ENCODE results near the gene PAPPA2. TPM values are rescaled to one million over a fixed set of nuclear protein-coding genes. Genes with fewer than 3 reads are reported as not detected.

PAPPA2 gene
- total and polyA plus RNA-seq, 2 donors from 2014 or later: 4.9 to 93.5 TPM

DNA sequence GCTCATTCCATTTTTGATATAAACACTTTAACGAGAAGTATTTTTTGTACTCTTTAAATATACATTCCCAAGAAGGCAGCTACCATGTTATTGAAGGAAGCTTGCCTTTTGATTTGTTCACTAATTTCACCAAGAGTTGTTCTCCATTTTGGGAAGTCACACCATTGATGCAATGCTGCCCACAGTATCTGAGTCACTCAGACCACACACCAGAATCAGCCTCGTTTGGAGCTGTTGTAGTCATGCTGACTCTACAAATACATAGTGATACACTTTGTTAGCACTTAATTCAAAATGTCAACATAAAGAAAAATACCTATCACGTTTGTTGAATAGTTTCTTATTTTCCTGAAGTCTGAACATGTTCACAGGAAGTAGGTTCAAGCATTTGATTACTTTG lies 78.7 kb downstream of the PAPPA2 start:
- H3K4me3 ChIP-seq (ENCODE audit: low read length in 3 of 3): no peak overlapping the region
- H3K9me3 ChIP-seq (ENCODE audit: control insufficient read depth in 2 of 3, insufficient read depth in 1 of 3, low read length in 3 of 3): no peaks in the 10 kb centered on the region
- intact Hi-C loops (cut with DNase I): no loop called here
- no peak overlapping the region for H3K27ac ChIP-seq (ENCODE audit: low read depth in 2 of 2, low read length in 2 of 2)
- no peaks in the 10 kb centered on the region for H3K27me3 ChIP-seq (ENCODE audit: control insufficient read depth, insufficient read depth, low read length)
- no peak for FAIRE-seq
- H3K9ac ChIP-seq (ENCODE audit: low read length in 3 of 3): no peak overlapping the region
- no peak for DNase-seq
- no peak for TF ChIP-seq CTCF (IDR thresholded peaks at IDR 0.05; ENCODE audit: borderline replicate concordance, extremely low read depth, insufficient read depth)
- no peaks in the 10 kb centered on the region for H3K4me1 ChIP-seq (ENCODE audit: control insufficient read depth in 2 of 3, insufficient read depth in 2 of 3, low read depth in 1 of 3, low read length in 3 of 3)
- H3K36me3 ChIP-seq (ENCODE audit: control insufficient read depth in 2 of 3, insufficient read depth in 3 of 3, low read length in 3 of 3): no peaks in the 10 kb centered on the region

- H3K27ac ChIP-seq (ENCODE audit: low read depth in 2 of 2, low read length in 2 of 2): no peak overlapping the region
- H3K9me3 ChIP-seq (ENCODE audit: control insufficient read depth in 2 of 3, insufficient read depth in 1 of 3, low read length in 3 of 3): no peaks in the 10 kb centered on the region
- DNase-seq: no peak
- H3K27me3 ChIP-seq (ENCODE audit: control insufficient read depth, insufficient read depth, low read length): no peaks in the 10 kb centered on the region
- H3K9ac ChIP-seq (ENCODE audit: low read length in 3 of 3): no peak overlapping the region
- no peaks in the 10 kb centered on the region for H3K4me1 ChIP-seq (ENCODE audit: control insufficient read depth in 2 of 3, insufficient read depth in 2 of 3, low read depth in 1 of 3, low read length in 3 of 3)
- intact Hi-C loops (cut with DNase I): no loop called here
- H3K36me3 ChIP-seq (ENCODE audit: control insufficient read depth in 2 of 3, insufficient read depth in 3 of 3, low read length in 3 of 3): no peaks in the 10 kb centered on the region
- FAIRE-seq: no peak
- H3K4me3 ChIP-seq (ENCODE audit: low read length in 3 of 3): no peak overlapping the region
- no peak for TF ChIP-seq CTCF (IDR thresholded peaks at IDR 0.05; ENCODE audit: borderline replicate concordance, extremely low read depth, insufficient read depth)
Observed at GRCh38 chr1:176542352-176542751, 79.4 kb downstream of the PAPPA2 start.

GRCh38 chr1:176543360-176544129 lies 80.6 kb downstream of the PAPPA2 start:
- intact Hi-C loops (cut with DNase I): no loop called here
- no peaks in the 10 kb centered on the region for H3K27me3 ChIP-seq (ENCODE audit: control insufficient read depth, insufficient read depth, low read length)

More at GRCh38 chr1:176543360-176544129, 80.6 kb downstream of the PAPPA2 start:
- TF ChIP-seq CTCF (IDR thresholded peaks at IDR 0.05; ENCODE audit: borderline replicate concordance, extremely low read depth, insufficient read depth): no peak
- no peaks in the 10 kb centered on the region for H3K9me3 ChIP-seq (ENCODE audit: control insufficient read depth in 2 of 3, insufficient read depth in 1 of 3, low read length in 3 of 3)
- no peak overlapping the region for H3K27ac ChIP-seq (ENCODE audit: low read depth in 2 of 2, low read length in 2 of 2)
- no peak overlapping the region for H3K9ac ChIP-seq (ENCODE audit: low read length in 3 of 3)
- no peak for DNase-seq
- H3K4me3 ChIP-seq (ENCODE audit: low read length in 3 of 3): no peak overlapping the region
- FAIRE-seq: no peak
- H3K4me1 ChIP-seq (ENCODE audit: control insufficient read depth in 2 of 3, insufficient read depth in 2 of 3, low read depth in 1 of 3, low read length in 3 of 3): no peaks in the 10 kb centered on the region
- no peaks in the 10 kb centered on the region for H3K36me3 ChIP-seq (ENCODE audit: control insufficient read depth in 2 of 3, insufficient read depth in 3 of 3, low read length in 3 of 3)

Data from kidney (tissue), 14 donors.